Keratinocyte (primary cell): ENCODE results near the gene MAST1. TPM values are rescaled to one million over a fixed set of nuclear protein-coding genes. Genes with fewer than 3 reads are reported as not detected.

Experiments used
- DNase-seq: peaks from one replicate; pipeline ENCODE4 v3.0.0-alpha.2; 2011; ENCODE audit warnings: low read depth, missing footprints, low spot score
- FAIRE-seq: peaks from 2 replicates; lab custom pipeline; 2011; peaks lifted over from hg19 to GRCh38; lab: Jason Lieb, UNC
- H2AFZ ChIP-seq: 2 replicates; pipeline ENCODE4 v1.6.0; 2012; ENCODE audit warnings: low read length, control low read depth, inconsistent platforms; ENCODE audit not compliant: control insufficient read depth
- H3K27ac ChIP-seq: 2 replicates; pipeline ENCODE4 v1.5.1; 2011; ENCODE audit warnings: low read length; ENCODE audit not compliant: control insufficient read depth, insufficient read depth
- H3K27me3 ChIP-seq: 3 replicates; pipeline ENCODE4 v1.6.0; 2011; ENCODE audit warnings: low read length; ENCODE audit not compliant: control insufficient read depth, insufficient read depth; ENCODE audit errors: extremely low read depth
- H3K36me3 ChIP-seq, 2 experiments: 2 replicates in 1 of 2; 3 replicates in 1 of 2; pipeline ENCODE4 v1.5.1; 2011; ENCODE audit warnings: low read length in 2 of 2, mild to moderate bottlenecking in 1 of 2; ENCODE audit not compliant: control insufficient read depth in 2 of 2, insufficient read depth in 2 of 2; ENCODE audit errors: extremely low read depth in 1 of 2
- H3K4me1 ChIP-seq: 3 replicates; pipeline ENCODE4 v1.5.1; 2011; ENCODE audit warnings: low read length; ENCODE audit not compliant: control insufficient read depth, insufficient read depth; ENCODE audit errors: extremely low read depth
- H3K4me2 ChIP-seq: 3 replicates; pipeline ENCODE4 v1.6.0; 2011; ENCODE audit warnings: low read depth, low read length; ENCODE audit not compliant: control insufficient read depth, insufficient read depth; ENCODE audit errors: extremely low read depth
- H3K4me3 ChIP-seq, 3 experiments: fragments of 200-600 bp in 1 of 3; sonication (generic) in 1 of 3; 2 replicates in 2 of 3; 3 replicates in 1 of 3; pipeline ENCODE4 v1.5.1; 2011 to 2016; ENCODE audit warnings: low read length in 3 of 3, mild to moderate bottlenecking in 3 of 3, control low read depth in 2 of 3, inconsistent platforms in 1 of 3, low read depth in 1 of 3, mixed read lengths in 1 of 3, mixed run types in 1 of 3, moderate library complexity in 1 of 3; ENCODE audit not compliant: control insufficient read depth in 2 of 3, insufficient read depth in 2 of 3; ENCODE audit errors: extremely low read depth in 1 of 3
- H3K79me2 ChIP-seq: 2 replicates; pipeline ENCODE4 v1.6.0; 2012; ENCODE audit warnings: low read length; ENCODE audit not compliant: control insufficient read depth, insufficient read depth
- H3K9ac ChIP-seq: 3 replicates; pipeline ENCODE4 v1.6.0; 2011; ENCODE audit warnings: low read length; ENCODE audit not compliant: control insufficient read depth, insufficient read depth; ENCODE audit errors: extremely low read depth
- H3K9me1 ChIP-seq: 3 replicates; pipeline ENCODE4 v1.6.0; 2011; ENCODE audit warnings: low read length; ENCODE audit not compliant: control insufficient read depth, insufficient read depth; ENCODE audit errors: extremely low read depth
- H3K9me3 ChIP-seq: 2 replicates; pipeline ENCODE4 v1.5.1; 2012; ENCODE audit warnings: low read depth, low read length; ENCODE audit not compliant: control insufficient read depth
- H4K20me1 ChIP-seq: 3 replicates; pipeline ENCODE4 v1.6.0; 2011; ENCODE audit warnings: low read length; ENCODE audit not compliant: control insufficient read depth, insufficient read depth; ENCODE audit errors: extremely low read depth
- EZH2 ChIP-seq: IDR thresholded peaks from one replicate; pipeline ENCODE4 v1.6.1; 2012; ENCODE audit warnings: inconsistent platforms, mild to moderate bottlenecking, low read length, moderate library complexity
- dilution Hi-C: fragments of 300-500 bp; cut with MboI; formaldehyde crosslinking; loops from one replicate; pipeline ENCODE4 v1.7.0; 2020; ENCODE audit warnings: low sequenced_read_pairs; ENCODE audit not compliant: extremely low pct_ligation_motif_present
- polyA plus RNA-seq, 5 experiments: library from polyadenylated mRNA; depleted of rRNA in 3 of 5; stranded (reverse) in 3 of 5; stranded (forward) in 1 of 5; unstranded in 1 of 5; fragments of >200 nt; gene quantifications; 1 replicate in 1 of 5; 2 replicates in 3 of 5; 3 replicates in 1 of 5; pipeline versions ENCODE4 v1.2.1 to v1.2.3, GENCODE V29; 2011 to 2012; ENCODE audit warnings: missing spikeins in 2 of 5, low read depth in 1 of 5, low replicate concordance in 1 of 5
- TF ChIP-seq, protein P1 (sequence below), 3 experiments: IDR thresholded peaks in 1 of 3; conservative IDR thresholded peaks in 1 of 3; optimal IDR thresholded peaks in 1 of 3; 2 replicates in 2 of 3; 3 replicates in 1 of 3; pipeline versions ENCODE3 to v1.5.1; 2011; ENCODE audit warnings: low read length in 3 of 3, mild to moderate bottlenecking in 3 of 3, moderate library complexity in 2 of 3, control low read depth in 1 of 3, inconsistent platforms in 1 of 3; ENCODE audit not compliant: insufficient read depth in 2 of 3; ENCODE audit errors: extremely low read depth in 1 of 3

The MAST1 gene
- polyA plus RNA-seq, 1 donor (not counting 4 experiments of a cell fraction or from before 2014, with no cell fraction given), result 0.13 TPM

DNA sequence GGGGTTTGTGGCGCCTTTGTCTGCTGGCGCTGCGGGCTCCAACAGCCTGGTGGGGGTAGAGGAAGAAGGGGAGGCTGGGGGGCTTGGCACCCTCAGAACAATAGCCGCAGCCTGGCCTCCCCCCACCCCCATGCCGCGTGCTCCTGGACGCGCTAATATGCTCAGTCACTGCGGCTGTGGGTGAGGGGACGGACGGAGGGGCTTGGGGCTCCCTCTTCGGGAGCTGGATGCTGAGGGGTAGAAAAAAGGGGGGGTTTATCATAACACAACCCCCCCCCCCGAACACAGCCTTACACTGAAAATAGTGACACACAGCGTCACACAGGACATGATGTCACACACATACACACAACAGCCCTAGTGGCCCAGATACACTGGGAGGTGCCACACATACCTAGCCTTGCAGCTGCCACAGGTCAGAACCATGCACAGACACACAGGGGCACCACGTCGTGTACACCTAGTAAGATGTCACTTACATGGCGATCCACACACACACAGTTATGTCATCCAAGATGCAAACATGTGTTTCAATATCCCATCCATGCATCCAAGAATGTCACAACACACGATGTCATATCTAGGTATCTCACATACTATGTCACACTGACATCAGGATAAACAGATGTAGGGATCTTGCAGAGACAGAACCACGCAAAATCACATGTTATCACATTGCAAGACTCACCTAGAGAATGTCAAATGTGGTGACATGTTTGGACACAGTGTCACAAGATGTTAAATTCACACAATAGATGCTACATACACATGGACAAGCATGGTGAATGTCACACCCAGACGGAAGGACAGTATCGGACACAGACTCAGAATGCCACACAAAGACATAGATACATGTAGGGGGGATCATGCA, 806 bp downstream of the MAST1 start:
- Histone ChIP-seq H3K9me3 (no peaks in the 10 kb centered on the region), H4K20me1 (no peaks in the 10 kb centered on the region), H3K36me3 (no peaks in the 10 kb centered on the region), H3K27ac (no peak overlapping the region), H3K27me3 (peaks cover 65% of the 10 kb centered on the region), H3K4me3 (no peak overlapping the region), H3K4me2 (no peak overlapping the region), H2AFZ (no peak overlapping the region), H3K79me2 (no peaks in the 10 kb centered on the region), H3K4me1 (peaks cover 14% of the 10 kb centered on the region), H3K9ac (no peak overlapping the region), H3K9me1 (no peaks in the 10 kb centered on the region)
- FAIRE-seq, result no peak
- dilution Hi-C loops, result no loop called here
- DNase-seq, result no peak
- TF ChIP-seq EZH2, result peak; percentile 93
- TF ChIP-seq, protein P1, sequence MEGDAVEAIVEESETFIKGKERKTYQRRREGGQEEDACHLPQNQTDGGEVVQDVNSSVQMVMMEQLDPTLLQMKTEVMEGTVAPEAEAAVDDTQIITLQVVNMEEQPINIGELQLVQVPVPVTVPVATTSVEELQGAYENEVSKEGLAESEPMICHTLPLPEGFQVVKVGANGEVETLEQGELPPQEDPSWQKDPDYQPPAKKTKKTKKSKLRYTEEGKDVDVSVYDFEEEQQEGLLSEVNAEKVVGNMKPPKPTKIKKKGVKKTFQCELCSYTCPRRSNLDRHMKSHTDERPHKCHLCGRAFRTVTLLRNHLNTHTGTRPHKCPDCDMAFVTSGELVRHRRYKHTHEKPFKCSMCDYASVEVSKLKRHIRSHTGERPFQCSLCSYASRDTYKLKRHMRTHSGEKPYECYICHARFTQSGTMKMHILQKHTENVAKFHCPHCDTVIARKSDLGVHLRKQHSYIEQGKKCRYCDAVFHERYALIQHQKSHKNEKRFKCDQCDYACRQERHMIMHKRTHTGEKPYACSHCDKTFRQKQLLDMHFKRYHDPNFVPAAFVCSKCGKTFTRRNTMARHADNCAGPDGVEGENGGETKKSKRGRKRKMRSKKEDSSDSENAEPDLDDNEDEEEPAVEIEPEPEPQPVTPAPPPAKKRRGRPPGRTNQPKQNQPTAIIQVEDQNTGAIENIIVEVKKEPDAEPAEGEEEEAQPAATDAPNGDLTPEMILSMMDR (optimal IDR thresholded peaks at IDR 0.05 in 1 of 3, IDR thresholded peaks at IDR 0.05 in 1 of 3, conservative IDR thresholded peaks at IDR 0.05 in 1 of 3; ENCODE audit: extremely low read depth in 1 of 3, insufficient read depth in 2 of 3, low read length in 3 of 3), result no peak

DNA sequence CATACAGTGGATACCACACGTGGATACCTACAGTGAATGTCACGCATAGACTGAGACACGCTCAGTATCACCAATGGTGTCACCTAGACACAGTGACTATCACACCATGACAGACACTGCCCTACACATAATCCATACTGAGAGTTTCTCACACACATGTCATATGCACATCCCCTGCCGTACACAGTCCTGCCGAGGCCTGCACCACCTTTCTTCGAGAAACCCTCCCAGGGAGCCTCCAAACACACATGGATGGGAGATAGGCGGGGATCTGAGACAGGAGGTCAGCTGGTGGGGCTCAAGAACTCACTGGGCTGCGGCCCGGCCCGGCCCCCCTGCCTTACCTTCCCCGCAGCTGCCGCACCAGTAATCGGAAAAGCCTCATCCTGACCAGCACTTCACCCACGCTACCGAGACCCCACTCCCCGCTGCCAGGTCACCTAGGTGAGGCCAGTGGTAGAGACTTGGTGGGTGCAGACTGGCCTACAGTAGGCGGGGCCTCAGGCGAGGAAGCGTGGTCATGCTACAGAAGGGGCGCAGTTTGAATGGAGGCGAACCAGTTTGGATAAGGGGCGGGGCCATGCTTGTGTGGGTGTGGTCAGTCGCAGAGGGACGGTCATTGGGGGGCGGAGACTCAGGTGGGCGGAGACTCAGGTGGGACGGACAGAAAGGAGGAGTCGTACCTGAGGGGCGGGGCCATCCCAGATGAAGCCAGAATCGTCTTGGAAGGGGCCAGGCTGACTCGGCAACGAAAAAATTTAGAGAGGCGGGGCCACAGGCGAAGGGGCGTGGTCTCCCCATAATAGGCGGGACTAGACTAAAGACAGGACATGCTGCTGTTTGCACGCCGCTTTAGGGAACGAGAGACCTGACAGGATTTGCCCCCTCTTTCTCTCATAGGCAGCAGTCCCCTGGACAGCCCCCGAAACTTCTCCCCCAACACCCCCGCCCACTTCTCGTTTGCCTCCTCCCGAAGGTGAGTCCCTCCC, 2.1 kb downstream of the MAST1 start:
- Histone ChIP-seq H3K9me3 (no peaks in the 10 kb centered on the region), H3K27ac (no peak overlapping the region), H3K27me3 (peaks cover 52% of the 10 kb centered on the region), H3K4me3 (peak overlapping the region; percentile 27 to 49 (median 48)), H2AFZ (peak overlapping the region; percentile 44), H4K20me1 (no peaks in the 10 kb centered on the region), H3K4me2 (peak overlapping the region; percentile 67), H3K9ac (no peak overlapping the region), H3K36me3 (no peaks in the 10 kb centered on the region), H3K4me1 (peaks cover 14% of the 10 kb centered on the region), H3K79me2 (no peaks in the 10 kb centered on the region), H3K9me1 (no peaks in the 10 kb centered on the region)
- FAIRE-seq (no peak), DNase-seq (peak; percentile 87)
- dilution Hi-C loops, result no loop called here
- TF ChIP-seq, protein P1 (optimal IDR thresholded peaks at IDR 0.05 in 1 of 3, IDR thresholded peaks at IDR 0.05 in 1 of 3, conservative IDR thresholded peaks at IDR 0.05 in 1 of 3; ENCODE audit: extremely low read depth in 1 of 3, insufficient read depth in 2 of 3, low read length in 3 of 3), result no peak
- TF ChIP-seq EZH2, result no peak
